ENCODE results near the gene TMEM45A. TPM values are rescaled to one million over a fixed set of nuclear protein-coding genes. Genes with fewer than 3 reads are reported as not detected.

The TMEM45A gene
- total and polyA plus RNA-seq, 2 donors, result 2.6 to 22.1 TPM

DNA sequence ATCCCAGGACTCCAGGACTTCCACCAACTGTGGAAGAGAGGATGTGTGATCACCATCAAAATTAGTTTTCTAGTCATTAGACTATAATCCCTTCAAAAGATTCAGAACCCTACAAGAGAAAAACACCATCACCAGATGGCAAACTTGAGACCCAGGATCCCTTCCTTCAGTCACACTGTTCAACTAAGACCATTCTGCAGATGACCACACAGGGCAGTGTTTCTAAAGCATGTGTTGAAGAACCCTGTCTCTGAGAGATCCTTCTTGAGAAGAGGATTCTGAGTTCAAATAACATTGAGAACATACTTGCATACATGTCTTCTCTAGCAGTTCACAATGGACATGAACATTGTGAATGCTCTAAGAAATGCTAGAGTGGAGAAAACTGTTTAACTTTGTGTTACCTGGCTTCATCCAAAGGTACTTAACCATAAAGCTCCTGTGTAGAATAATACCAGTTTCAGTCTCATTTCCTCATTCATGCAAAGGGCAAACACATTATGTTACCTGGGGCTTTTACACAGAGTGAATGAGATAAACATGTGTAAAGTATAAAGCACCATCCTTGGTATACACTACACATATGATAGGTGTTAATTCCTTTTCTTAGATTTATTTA, 114.6 kb downstream of the TMEM45A start:
- no peaks in the 10 kb centered on the region for H3K36me3 ChIP-seq (ENCODE audit: control insufficient read depth in 2 of 2, insufficient read depth in 2 of 2, low read length in 1 of 2)
- no peaks in the 10 kb centered on the region for H3K27me3 ChIP-seq (ENCODE audit: control insufficient read depth in 2 of 2, insufficient read depth in 1 of 2, low read length in 1 of 2)
- peaks cover 3 to 4% of the 10 kb centered on the region in 2 donors for H3K4me1 ChIP-seq (ENCODE audit: control insufficient read depth in 2 of 2, insufficient read depth in 2 of 2, low read length in 2 of 2)
- no peak for DNase-seq (ENCODE audit: low read depth in 6 of 9, low spot score in 9 of 9)
- no peak overlapping the region for H3K27ac ChIP-seq (ENCODE audit: low read depth in 1 of 2, low read length in 1 of 2)
- H3K4me3 ChIP-seq (ENCODE audit: low read length in 2 of 2), result no peak overlapping the region
- no peaks in the 10 kb centered on the region for H3K9me3 ChIP-seq (ENCODE audit: control insufficient read depth in 2 of 2, insufficient read depth in 1 of 2, low read length in 1 of 2)

- Histone ChIP-seq H3K9me3 (ENCODE audit: control insufficient read depth in 2 of 2, insufficient read depth in 1 of 2, low read length in 1 of 2) (no peaks in the 10 kb centered on the region), H3K27ac (ENCODE audit: low read depth in 1 of 2, low read length in 1 of 2) (no peak within 1 kb of the TSS), H3K36me3 (ENCODE audit: control insufficient read depth in 2 of 2, insufficient read depth in 2 of 2, low read length in 1 of 2) (no peaks in the 10 kb centered on the region), H3K4me1 (ENCODE audit: control insufficient read depth in 2 of 2, insufficient read depth in 2 of 2, low read length in 2 of 2) (no peaks in the 10 kb centered on the region), H3K27me3 (ENCODE audit: control insufficient read depth in 2 of 2, insufficient read depth in 1 of 2, low read length in 1 of 2) (no peaks in the 10 kb centered on the region), H3K4me3 (ENCODE audit: low read length in 2 of 2) (no peak within 1 kb of the TSS)
- 9% methylated on average over 2 of the region's 2 CpGs for WGBS
- peak in 1 of 9 donors; percentile 32 for DNase-seq (ENCODE audit: low read depth in 6 of 9, low spot score in 9 of 9)
Observed at GRCh38 chr3:100609305-100609704, 116.9 kb downstream of the TMEM45A start, which contains the start of gene ADGRG7. TSS of gene ADGRG7 (plus strand) at chr3:100609601. CDS start at chr3:100609857, 256 bp downstream.

GRCh38 chr3:100609963-100610362, 117.5 kb downstream of the TMEM45A start:
- no peak for DNase-seq (ENCODE audit: low read depth in 6 of 9, low spot score in 9 of 9)
- Histone ChIP-seq H3K36me3 (ENCODE audit: control insufficient read depth in 2 of 2, insufficient read depth in 2 of 2, low read length in 1 of 2) (no peaks in the 10 kb centered on the region), H3K4me3 (ENCODE audit: low read length in 2 of 2) (no peak overlapping the region), H3K4me1 (ENCODE audit: control insufficient read depth in 2 of 2, insufficient read depth in 2 of 2, low read length in 2 of 2) (no peaks in the 10 kb centered on the region), H3K27me3 (ENCODE audit: control insufficient read depth in 2 of 2, insufficient read depth in 1 of 2, low read length in 1 of 2) (no peaks in the 10 kb centered on the region), H3K27ac (ENCODE audit: low read depth in 1 of 2, low read length in 1 of 2) (no peak overlapping the region), H3K9me3 (ENCODE audit: control insufficient read depth in 2 of 2, insufficient read depth in 1 of 2, low read length in 1 of 2) (no peaks in the 10 kb centered on the region)
- 96% methylated on average over 2 of the region's 2 CpGs for WGBS

DNA sequence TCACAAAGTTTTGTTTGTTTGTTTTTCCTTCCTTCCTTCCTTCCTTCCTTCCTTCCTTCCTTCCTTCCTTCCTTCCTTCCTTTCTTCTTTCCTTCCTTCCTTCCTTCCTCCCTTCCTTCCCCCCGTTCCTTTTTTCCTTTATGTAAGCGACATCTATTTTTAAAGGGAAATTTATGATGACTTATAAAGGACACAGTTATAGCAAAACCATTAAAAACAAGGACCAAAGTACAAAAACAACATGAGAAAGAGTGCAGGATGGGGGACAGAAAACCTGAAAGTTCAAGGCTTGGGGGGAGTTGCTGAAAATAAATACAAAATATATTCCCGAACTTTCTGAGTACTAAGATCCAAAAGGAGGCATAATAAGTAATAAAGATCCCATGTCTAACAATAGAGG, 118.8 kb downstream of the TMEM45A start:
- Histone ChIP-seq H3K27me3 (ENCODE audit: control insufficient read depth in 2 of 2, insufficient read depth in 1 of 2, low read length in 1 of 2) (no peaks in the 10 kb centered on the region), H3K27ac (ENCODE audit: low read depth in 1 of 2, low read length in 1 of 2) (no peak overlapping the region), H3K4me3 (ENCODE audit: low read length in 2 of 2) (no peak overlapping the region), H3K4me1 (ENCODE audit: control insufficient read depth in 2 of 2, insufficient read depth in 2 of 2, low read length in 2 of 2) (no peaks in the 10 kb centered on the region), H3K36me3 (ENCODE audit: control insufficient read depth in 2 of 2, insufficient read depth in 2 of 2, low read length in 1 of 2) (no peaks in the 10 kb centered on the region), H3K9me3 (ENCODE audit: control insufficient read depth in 2 of 2, insufficient read depth in 1 of 2, low read length in 1 of 2) (no peaks in the 10 kb centered on the region)
- 75% methylated on average over 3 of the region's 3 CpGs for WGBS
- no peak for DNase-seq (ENCODE audit: low read depth in 6 of 9, low spot score in 9 of 9)

DNA sequence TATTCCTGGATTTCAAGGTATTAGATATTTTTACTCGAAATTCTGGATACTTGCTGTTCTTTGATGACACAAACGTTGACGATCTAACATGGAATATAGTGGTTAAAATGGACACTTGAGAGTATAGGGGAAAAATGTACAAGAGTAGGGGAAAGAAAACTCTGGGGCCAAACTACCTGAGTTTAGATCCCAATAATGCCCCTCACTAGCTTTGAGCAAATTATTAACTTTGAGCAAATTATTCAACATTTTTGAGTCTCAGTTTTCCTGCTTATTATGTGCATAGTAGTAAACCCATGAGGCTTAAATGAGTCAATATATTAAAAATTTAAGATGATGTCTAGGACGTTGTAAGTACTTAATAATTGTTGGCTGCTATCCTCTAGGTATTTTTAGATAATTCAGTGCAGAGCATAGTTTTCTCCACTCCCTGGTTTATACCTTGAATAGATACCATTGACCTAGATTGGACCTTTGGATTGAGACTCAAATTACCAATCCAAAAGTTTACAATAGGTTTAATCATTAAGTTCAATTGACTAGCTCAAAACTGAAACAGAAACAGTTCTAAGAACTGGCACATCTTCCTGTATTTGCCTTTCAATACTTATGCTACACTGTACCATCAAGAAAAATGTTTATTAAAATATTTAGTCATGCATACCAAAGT, 121.4 kb downstream of the TMEM45A start:
- H3K4me1 ChIP-seq (ENCODE audit: control insufficient read depth in 2 of 2, insufficient read depth in 2 of 2, low read length in 2 of 2), result no peaks in the 10 kb centered on the region
- no peak overlapping the region for H3K27ac ChIP-seq (ENCODE audit: low read depth in 1 of 2, low read length in 1 of 2)
- WGBS, result 94% methylated on average over 4 of the region's 4 CpGs
- H3K27me3 ChIP-seq (ENCODE audit: control insufficient read depth in 2 of 2, insufficient read depth in 1 of 2, low read length in 1 of 2), result no peaks in the 10 kb centered on the region
- no peaks in the 10 kb centered on the region for H3K36me3 ChIP-seq (ENCODE audit: control insufficient read depth in 2 of 2, insufficient read depth in 2 of 2, low read length in 1 of 2)
- no peaks in the 10 kb centered on the region for H3K9me3 ChIP-seq (ENCODE audit: control insufficient read depth in 2 of 2, insufficient read depth in 1 of 2, low read length in 1 of 2)
- no peak overlapping the region for H3K4me3 ChIP-seq (ENCODE audit: low read length in 2 of 2)
- no peak for DNase-seq (ENCODE audit: low read depth in 6 of 9, low spot score in 9 of 9)

DNA sequence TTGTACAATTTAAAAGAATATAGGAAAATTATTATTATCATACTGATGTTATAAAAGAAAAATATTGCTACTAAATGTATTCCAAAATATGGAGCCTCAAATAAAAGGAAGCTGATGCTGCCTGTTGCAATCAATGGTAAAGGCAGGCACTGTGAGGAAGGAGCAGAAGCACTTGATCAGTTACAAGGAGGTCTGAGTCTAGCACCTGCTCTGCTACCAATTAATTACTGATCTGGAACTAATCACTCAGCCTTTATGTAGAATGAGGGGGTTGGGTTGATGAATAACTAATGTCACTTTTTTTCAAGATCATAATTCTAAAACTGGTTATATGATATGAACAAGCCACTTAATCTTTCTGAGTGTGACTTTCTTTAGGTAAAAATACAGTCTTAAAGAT, 122.5 kb downstream of the TMEM45A start:
- no peaks in the 10 kb centered on the region for H3K27me3 ChIP-seq (ENCODE audit: control insufficient read depth in 2 of 2, insufficient read depth in 1 of 2, low read length in 1 of 2)
- no peaks in the 10 kb centered on the region for H3K9me3 ChIP-seq (ENCODE audit: control insufficient read depth in 2 of 2, insufficient read depth in 1 of 2, low read length in 1 of 2)
- no peak for DNase-seq (ENCODE audit: low read depth in 6 of 9, low spot score in 9 of 9)
- H3K4me3 ChIP-seq (ENCODE audit: low read length in 2 of 2), result no peak overlapping the region
- H3K36me3 ChIP-seq (ENCODE audit: control insufficient read depth in 2 of 2, insufficient read depth in 2 of 2, low read length in 1 of 2), result no peaks in the 10 kb centered on the region
- no peak overlapping the region for H3K27ac ChIP-seq (ENCODE audit: low read depth in 1 of 2, low read length in 1 of 2)
- no peaks in the 10 kb centered on the region for H3K4me1 ChIP-seq (ENCODE audit: control insufficient read depth in 2 of 2, insufficient read depth in 2 of 2, low read length in 2 of 2)

- Histone ChIP-seq H3K27me3 (ENCODE audit: control insufficient read depth in 2 of 2, insufficient read depth in 1 of 2, low read length in 1 of 2) (no peaks in the 10 kb centered on the region), H3K4me3 (ENCODE audit: low read length in 2 of 2) (no peak overlapping the region), H3K4me1 (ENCODE audit: control insufficient read depth in 2 of 2, insufficient read depth in 2 of 2, low read length in 2 of 2) (no peaks in the 10 kb centered on the region), H3K27ac (ENCODE audit: low read depth in 1 of 2, low read length in 1 of 2) (no peak overlapping the region), H3K9me3 (ENCODE audit: control insufficient read depth in 2 of 2, insufficient read depth in 1 of 2, low read length in 1 of 2) (no peaks in the 10 kb centered on the region), H3K36me3 (ENCODE audit: control insufficient read depth in 2 of 2, insufficient read depth in 2 of 2, low read length in 1 of 2) (no peaks in the 10 kb centered on the region)
- DNase-seq (ENCODE audit: low read depth in 6 of 9, low spot score in 9 of 9), result no peak
Observed at GRCh38 chr3:100615684-100616083, 123.3 kb downstream of the TMEM45A start.

DNA sequence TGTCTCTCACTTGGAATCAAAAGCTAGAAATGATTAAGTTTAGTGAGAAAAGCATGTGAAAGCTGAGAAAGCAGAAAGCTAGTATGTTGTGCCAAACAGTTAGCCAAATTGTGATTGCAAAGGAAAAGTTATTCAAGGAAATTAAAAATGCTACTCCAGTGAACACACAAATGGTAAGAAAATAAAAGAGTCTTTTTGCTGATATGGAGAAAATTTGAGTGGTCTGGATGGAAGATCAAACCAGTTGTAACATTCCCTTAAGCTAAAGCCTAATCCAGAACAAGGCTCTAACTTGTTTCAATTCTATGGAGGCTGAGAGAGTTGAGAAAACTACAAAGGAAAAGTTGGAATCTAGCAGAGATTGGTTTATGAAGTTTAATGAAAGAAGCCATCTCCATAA, 128.8 kb downstream of the TMEM45A start:
- Histone ChIP-seq H3K27me3 (ENCODE audit: control insufficient read depth in 2 of 2, insufficient read depth in 1 of 2, low read length in 1 of 2) (no peaks in the 10 kb centered on the region), H3K4me3 (ENCODE audit: low read length in 2 of 2) (no peak overlapping the region), H3K36me3 (ENCODE audit: control insufficient read depth in 2 of 2, insufficient read depth in 2 of 2, low read length in 1 of 2) (no peaks in the 10 kb centered on the region), H3K27ac (ENCODE audit: low read depth in 1 of 2, low read length in 1 of 2) (no peak overlapping the region), H3K9me3 (ENCODE audit: control insufficient read depth in 2 of 2, insufficient read depth in 1 of 2, low read length in 1 of 2) (no peaks in the 10 kb centered on the region), H3K4me1 (ENCODE audit: control insufficient read depth in 2 of 2, insufficient read depth in 2 of 2, low read length in 2 of 2) (no peaks in the 10 kb centered on the region)
- no peak for DNase-seq (ENCODE audit: low read depth in 6 of 9, low spot score in 9 of 9)
